Astrocyte (in vitro differentiated cells and primary cell): ENCODE results near the gene HDGFL3. TPM values are rescaled to one million over a fixed set of nuclear protein-coding genes. Genes with fewer than 3 reads are reported as not detected.

ENCODE experiments used
- DNase-seq: peaks from one replicate; pipeline ENCODE4 v3.0.0-alpha.2; 2010; ENCODE audit warnings: low read depth
- FAIRE-seq: peaks from 2 replicates; lab custom pipeline; 2011; peaks lifted over from hg19 to GRCh38; lab: Jason Lieb, UNC
- H2AFZ ChIP-seq: 2 replicates; pipeline ENCODE4 v1.6.0; 2012; ENCODE audit warnings: low read depth, low read length, inconsistent platforms
- H3K27ac ChIP-seq: 2 replicates; pipeline ENCODE4 v1.5.1; 2011; ENCODE audit warnings: low read depth, low read length, inconsistent platforms
- H3K27me3 ChIP-seq: 2 replicates; pipeline ENCODE4 v1.6.0; 2011; ENCODE audit warnings: low read length, inconsistent platforms; ENCODE audit not compliant: insufficient read depth
- H3K36me3 ChIP-seq: 2 replicates; pipeline ENCODE4 v1.5.1; 2011; ENCODE audit warnings: low read length, inconsistent platforms; ENCODE audit not compliant: insufficient read depth
- H3K4me1 ChIP-seq: 2 replicates; pipeline ENCODE4 v1.5.1; 2011; ENCODE audit warnings: low read length, inconsistent platforms; ENCODE audit not compliant: insufficient read depth
- H3K4me2 ChIP-seq: 2 replicates; pipeline ENCODE4 v1.6.0; 2012; ENCODE audit warnings: low read length, inconsistent platforms
- H3K4me3 ChIP-seq: 2 replicates; pipeline ENCODE4 v1.5.1; 2011; ENCODE audit warnings: low read depth, mild to moderate bottlenecking, low read length, inconsistent platforms; ENCODE audit not compliant: insufficient read depth
- H3K79me2 ChIP-seq: 2 replicates; pipeline ENCODE4 v1.6.0; 2012; ENCODE audit warnings: mild to moderate bottlenecking, low read length, inconsistent platforms; ENCODE audit not compliant: insufficient read depth
- H3K9ac ChIP-seq: 2 replicates; pipeline ENCODE4 v1.6.0; 2012; ENCODE audit warnings: mild to moderate bottlenecking, low read length, inconsistent platforms
- H3K9me3 ChIP-seq: 2 replicates; pipeline ENCODE4 v1.5.1; 2012; ENCODE audit warnings: low read depth, mild to moderate bottlenecking, low read length, inconsistent platforms; ENCODE audit not compliant: insufficient read depth
- H4K20me1 ChIP-seq: 2 replicates; pipeline ENCODE4 v1.6.0; 2012; ENCODE audit warnings: low read length, inconsistent platforms; ENCODE audit not compliant: insufficient read depth
- H3K27ac Mint-ChIP-seq: one replicate; pipeline ENCODE4 v1.8.0; 2021; ENCODE audit warnings: mild to moderate bottlenecking, mixed read lengths; ENCODE audit not compliant: unreplicated experiment
- H3K27me3 Mint-ChIP-seq: one replicate; pipeline ENCODE4 v1.8.0; 2021; ENCODE audit warnings: low read depth, mixed read lengths; ENCODE audit not compliant: unreplicated experiment
- H3K36me3 Mint-ChIP-seq: one replicate; pipeline ENCODE4 v1.8.0; 2021; ENCODE audit warnings: low read depth, mixed read lengths; ENCODE audit not compliant: unreplicated experiment
- H3K4me1 Mint-ChIP-seq: one replicate; pipeline ENCODE4 v1.8.0; 2021; ENCODE audit warnings: low read depth, mixed read lengths; ENCODE audit not compliant: unreplicated experiment
- H3K4me3 Mint-ChIP-seq: one replicate; pipeline ENCODE4 v1.8.0; 2021; ENCODE audit warnings: mild to moderate bottlenecking, moderate library complexity, mixed read lengths; ENCODE audit not compliant: unreplicated experiment
- H3K9me3 Mint-ChIP-seq: one replicate; pipeline ENCODE4 v1.8.0; 2021; ENCODE audit warnings: mild to moderate bottlenecking, mixed read lengths; ENCODE audit not compliant: unreplicated experiment
- CTCF ChIP-seq: IDR thresholded peaks from 2 replicates; pipeline ENCODE4 v1.5.1; 2011; ENCODE audit warnings: low read depth, mild to moderate bottlenecking, inconsistent platforms, low read length, moderate library complexity; ENCODE audit not compliant: insufficient read depth
- EZH2 ChIP-seq: IDR thresholded peaks from 2 replicates; pipeline ENCODE4 v1.6.1; 2012; ENCODE audit warnings: mild to moderate bottlenecking, low read length, inconsistent platforms; ENCODE audit not compliant: insufficient read depth
- total RNA-seq: library from RNA; stranded (reverse); gene quantifications from 2 replicates; pipeline ENCODE4 v1.2.1, GENCODE V29; 2021

Gene HDGFL3
- total RNA-seq, 1 donor from 2014 or later = 91.9 TPM

- Histone ChIP-seq H3K27ac (no peak overlapping the region), H2AFZ (no peak overlapping the region), H4K20me1 (peaks cover 63% of the 10 kb centered on the region), H3K79me2 (peaks cover 96% of the 10 kb centered on the region), H3K4me2 (peak overlapping the region; percentile 4), H3K9me3 (no peaks in the 10 kb centered on the region), H3K4me1 (peaks cover 10% of the 10 kb centered on the region), H3K9ac (no peak overlapping the region), H3K4me3 (no peak overlapping the region), H3K27me3 (no peaks in the 10 kb centered on the region), H3K36me3 (no peaks in the 10 kb centered on the region)
- H3K4me1 Mint-ChIP-seq = peaks cover 31% of the 10 kb centered on the region
- H3K27ac Mint-ChIP-seq = peak overlapping the region; percentile 92
- peaks cover 4% of the 10 kb centered on the region for H3K36me3 Mint-ChIP-seq
- TF ChIP-seq CTCF (no peak), EZH2 (no peak)
- no peaks in the 10 kb centered on the region for H3K9me3 Mint-ChIP-seq
- H3K4me3 Mint-ChIP-seq = peak overlapping the region; percentile 50
- DNase-seq (peak; percentile 48), FAIRE-seq (peak; percentile 84)
- no peaks in the 10 kb centered on the region for H3K27me3 Mint-ChIP-seq
These were observed 7.0 kb downstream of the HDGFL3 start for GRCh38 chr15:83200589-83200988.

- H4K20me1 ChIP-seq = peaks cover 59% of the 10 kb centered on the region
- Mint-ChIP-seq H3K27me3 (no peaks in the 10 kb centered on the region), H3K4me1 (peaks cover 29% of the 10 kb centered on the region), H3K36me3 (peaks cover 4% of the 10 kb centered on the region), H3K27ac (peak overlapping the region; percentile 92), H3K9me3 (no peaks in the 10 kb centered on the region), H3K4me3 (no peak overlapping the region)
- DNase-seq = peak; percentile 80
- peaks cover 6% of the 10 kb centered on the region for H3K4me1 ChIP-seq
- peaks cover 96% of the 10 kb centered on the region for H3K79me2 ChIP-seq
- no peak overlapping the region for H3K9ac ChIP-seq
- no peaks in the 10 kb centered on the region for H3K9me3 ChIP-seq
- H3K27ac ChIP-seq = no peak overlapping the region
- no peaks in the 10 kb centered on the region for H3K36me3 ChIP-seq
- H3K27me3 ChIP-seq = no peaks in the 10 kb centered on the region
- TF ChIP-seq CTCF = no peak
- no peak for TF ChIP-seq EZH2
- no peak for FAIRE-seq
- peak overlapping the region; percentile 4 for H3K4me2 ChIP-seq
- no peak overlapping the region for H2AFZ ChIP-seq
- H3K4me3 ChIP-seq = no peak overlapping the region
These were observed 7.5 kb downstream of the HDGFL3 start for GRCh38 chr15:83200162-83200561.

GRCh38 chr15:83199288-83199687 lies 8.3 kb downstream of the HDGFL3 start:
- Histone ChIP-seq H3K27me3 (no peaks in the 10 kb centered on the region), H3K4me1 (no peaks in the 10 kb centered on the region), H3K79me2 (peaks cover 96% of the 10 kb centered on the region), H3K4me2 (no peak overlapping the region), H3K27ac (no peak overlapping the region), H4K20me1 (peaks cover 59% of the 10 kb centered on the region), H2AFZ (no peak overlapping the region), H3K9ac (no peak overlapping the region), H3K4me3 (no peak overlapping the region), H3K9me3 (no peaks in the 10 kb centered on the region), H3K36me3 (no peaks in the 10 kb centered on the region)
- Mint-ChIP-seq H3K4me1 (peaks cover 24% of the 10 kb centered on the region), H3K4me3 (no peak overlapping the region), H3K27me3 (no peaks in the 10 kb centered on the region), H3K27ac (no peak overlapping the region), H3K36me3 (peaks cover 2% of the 10 kb centered on the region), H3K9me3 (no peaks in the 10 kb centered on the region)
- TF ChIP-seq CTCF = no peak
- TF ChIP-seq EZH2 = no peak
- FAIRE-seq (no peak), DNase-seq (no peak)
